Naive B cell (primary cell): ENCODE measurements around the gene AARS2. TPM values are rescaled to one million over a fixed set of nuclear protein-coding genes. Genes with fewer than 3 reads are reported as not detected.
"Not testable (repeated sequence)": the region's sequence is repeated elsewhere in the genome, so short reads cannot be mapped to it uniquely, and the experiment has no call there.

Experiments used
- ATAC-seq, 2 donors: fragments of 150-1000 bp; cut with Tn5 transposase; 2 replicates each; pipeline ENCODE4 v1.10.0; 2021; ENCODE audit warnings: low read depth in 2 of 2, mild to moderate bottlenecking in 2 of 2, moderate library complexity in 2 of 2
- DNase-seq: peaks from one replicate; pipeline ENCODE4 v3.0.0; 2022
- H3K27ac Mint-ChIP-seq, 6 donors: one replicate each; pipeline ENCODE4 v1.8.0; 2020 to 2022; ENCODE audit warnings: mild to moderate bottlenecking in 6 of 6, mixed read lengths in 6 of 6, moderate library complexity in 5 of 6, inconsistent platforms in 2 of 6
- H3K27me3 Mint-ChIP-seq, 3 donors: one replicate each; pipeline ENCODE4 v1.8.0; 2021 to 2022; ENCODE audit warnings: mixed read lengths in 3 of 3, mild to moderate bottlenecking in 1 of 3
- H3K36me3 Mint-ChIP-seq, 2 donors: one replicate each; pipeline ENCODE4 v1.8.0; 2020 to 2022; ENCODE audit warnings: mixed read lengths in 2 of 2, inconsistent platforms in 1 of 2, mild to moderate bottlenecking in 1 of 2
- H3K4me1 Mint-ChIP-seq, 3 donors: one replicate each; pipeline ENCODE4 v1.8.0; 2020 to 2022; ENCODE audit warnings: mixed read lengths in 3 of 3, inconsistent platforms in 1 of 3, mild to moderate bottlenecking in 1 of 3, moderate library complexity in 1 of 3
- H3K4me3 Mint-ChIP-seq, 8 donors: one replicate each; pipeline ENCODE4 v1.8.0; 2020 to 2022; ENCODE audit warnings: mild to moderate bottlenecking in 8 of 8, mixed read lengths in 8 of 8, moderate library complexity in 8 of 8, inconsistent platforms in 2 of 8
- H3K9me3 Mint-ChIP-seq, 7 donors: one replicate each; pipeline ENCODE4 v1.8.0; 2020 to 2022; ENCODE audit warnings: mixed read lengths in 7 of 7, mild to moderate bottlenecking in 5 of 7, inconsistent platforms in 2 of 7, moderate library complexity in 1 of 7
- polyA plus RNA-seq, 6 donors: library from polyadenylated mRNA; unstranded; fragments of 300-500 nt; fragmentation: Illumina TruSeq; gene quantifications; one replicate each; pipeline ENCODE4 v1.2.3, GENCODE V29; 2021; ENCODE audit warnings: low read depth in 6 of 6

Gene AARS2
- polyA plus RNA-seq, 6 donors from 2014 or later = 5.6 to 12.8 (median 7.8) TPM

GRCh38 chr6:44321210-44321609 is 8.1 kb upstream of the AARS2 start:
- H3K36me3 Mint-ChIP-seq = no peaks in the 10 kb centered on the region
- no peak for ATAC-seq
- H3K4me1 Mint-ChIP-seq = no peaks in the 10 kb centered on the region
- no peak overlapping the region for H3K27ac Mint-ChIP-seq
- peaks cover 0 to 15% (median 9%) of the 10 kb centered on the region in 7 donors for H3K9me3 Mint-ChIP-seq
- H3K27me3 Mint-ChIP-seq = peaks cover 13 to 49% (median 34%) of the 10 kb centered on the region in 3 donors
- DNase-seq = no peak
- no peak overlapping the region for H3K4me3 Mint-ChIP-seq

GRCh38 chr6:44317136-44317631 is 4.0 kb upstream of the AARS2 start:
- DNase-seq, H3K27ac Mint-ChIP-seq, H3K36me3 Mint-ChIP-seq, ATAC-seq, H3K4me3 Mint-ChIP-seq: not testable (repeated sequence)
- H3K9me3 Mint-ChIP-seq = peaks cover 0 to 15% (median 9%) of the 10 kb centered on the region in 7 donors
- H3K4me1 Mint-ChIP-seq = peaks cover 5 to 16% (median 14%) of the 10 kb centered on the region in 3 donors
- H3K27me3 Mint-ChIP-seq = peaks cover 9 to 51% (median 34%) of the 10 kb centered on the region in 3 donors

GRCh38 chr6:44316481-44316880 is 3.3 kb upstream of the AARS2 start:
- no peak for DNase-seq
- no peak for ATAC-seq
- peak overlapping the region in 1 of 8 donors; percentile 38 for H3K4me3 Mint-ChIP-seq
- H3K9me3 Mint-ChIP-seq = peaks cover 0 to 15% (median 9%) of the 10 kb centered on the region in 7 donors
- no peak overlapping the region for H3K27ac Mint-ChIP-seq
- peaks cover 11 to 23% (median 21%) of the 10 kb centered on the region in 3 donors for H3K4me1 Mint-ChIP-seq
- H3K27me3 Mint-ChIP-seq = peaks cover 9 to 50% (median 34%) of the 10 kb centered on the region in 3 donors
- no peaks in the 10 kb centered on the region for H3K36me3 Mint-ChIP-seq

- no peak for ATAC-seq
- H3K36me3 Mint-ChIP-seq = no peaks in the 10 kb centered on the region
- H3K9me3 Mint-ChIP-seq = peaks cover 0 to 13% (median 9%) of the 10 kb centered on the region in 7 donors
- peaks cover 11 to 25% (median 22%) of the 10 kb centered on the region in 3 donors for H3K4me1 Mint-ChIP-seq
- no peak for DNase-seq
- no peak overlapping the region for H3K27ac Mint-ChIP-seq
- H3K4me3 Mint-ChIP-seq = peak overlapping the region in 1 of 8 donors; percentile 38
- H3K27me3 Mint-ChIP-seq = peaks cover 9 to 45% (median 34%) of the 10 kb centered on the region in 3 donors
Measured at GRCh38 chr6:44315951-44316350, 2.8 kb upstream of the AARS2 start.

- ATAC-seq (no peak), DNase-seq (no peak)
- H3K27me3 Mint-ChIP-seq = peaks cover 9 to 41% (median 34%) of the 10 kb centered on the region in 3 donors
- no peaks in the 10 kb centered on the region for H3K36me3 Mint-ChIP-seq
- peaks cover 11 to 25% (median 22%) of the 10 kb centered on the region in 3 donors for H3K4me1 Mint-ChIP-seq
- no peak overlapping the region for H3K27ac Mint-ChIP-seq
- peaks cover 0 to 8% (median 5%) of the 10 kb centered on the region in 7 donors for H3K9me3 Mint-ChIP-seq
- peak overlapping the region in 1 of 8 donors; percentile 100 for H3K4me3 Mint-ChIP-seq
Measured at GRCh38 chr6:44315516-44315915, 2.4 kb upstream of the AARS2 start.

- Mint-ChIP-seq H3K4me1 (peaks cover 16 to 25% (median 22%) of the 10 kb centered on the region in 3 donors), H3K27me3 (peaks cover 8 to 32% (median 25%) of the 10 kb centered on the region in 3 donors), H3K27ac (peak overlapping the region in 2 of 6 donors; percentile 11 to 36), H3K4me3 (peak overlapping the region in 3 of 8 donors; percentile 28 to 100 (median 56))
- H3K36me3 Mint-ChIP-seq, ATAC-seq, H3K9me3 Mint-ChIP-seq, DNase-seq: not testable (repeated sequence)
Measured at GRCh38 chr6:44314657-44315056, 1.5 kb upstream of the AARS2 start.

- ATAC-seq (no peak), DNase-seq (no peak)
- peaks cover 17 to 25% (median 22%) of the 10 kb centered on the region in 3 donors for H3K4me1 Mint-ChIP-seq
- peaks cover 0 to 7% (median 0%) of the 10 kb centered on the region in 3 donors for H3K27me3 Mint-ChIP-seq
- peak overlapping the region; percentile 95 to 100 (median 99) for H3K4me3 Mint-ChIP-seq
- H3K9me3 Mint-ChIP-seq = no peaks in the 10 kb centered on the region
- H3K36me3 Mint-ChIP-seq = peaks cover 8 to 16% of the 10 kb centered on the region in 2 donors
- H3K27ac Mint-ChIP-seq = peak overlapping the region in 4 of 6 donors; percentile 43 to 93 (median 73)
Measured at GRCh38 chr6:44311767-44312166, 1.4 kb downstream of the AARS2 start.

GRCh38 chr6:44311304-44311703 is 1.8 kb downstream of the AARS2 start:
- H3K4me1 Mint-ChIP-seq = peaks cover 17 to 25% (median 22%) of the 10 kb centered on the region in 3 donors
- H3K36me3 Mint-ChIP-seq = peaks cover 8 to 16% of the 10 kb centered on the region in 2 donors
- no peaks in the 10 kb centered on the region for H3K9me3 Mint-ChIP-seq
- DNase-seq = no peak
- H3K27me3 Mint-ChIP-seq = peaks cover 0 to 3% (median 0%) of the 10 kb centered on the region in 3 donors
- H3K27ac Mint-ChIP-seq = peak overlapping the region in 2 of 6 donors; percentile 47 to 93
- no peak for ATAC-seq
- H3K4me3 Mint-ChIP-seq = peak overlapping the region; percentile 9 to 100 (median 99)

- Mint-ChIP-seq H3K4me3 (peak overlapping the region in 3 of 8 donors; percentile 3 to 76 (median 67)), H3K36me3 (peaks cover 8 to 16% of the 10 kb centered on the region in 2 donors), H3K9me3 (no peaks in the 10 kb centered on the region), H3K4me1 (peaks cover 17 to 25% (median 22%) of the 10 kb centered on the region in 3 donors), H3K27ac (no peak overlapping the region), H3K27me3 (no peaks in the 10 kb centered on the region)
- DNase-seq (no peak), ATAC-seq (no peak)
Measured at GRCh38 chr6:44310241-44310640, 2.9 kb downstream of the AARS2 start.

GRCh38 chr6:44309631-44310030 is 3.5 kb downstream of the AARS2 start:
- Mint-ChIP-seq H3K4me3 (peak overlapping the region in 1 of 8 donors; percentile 76), H3K9me3 (no peaks in the 10 kb centered on the region), H3K27ac (peak overlapping the region in 1 of 6 donors; percentile 48), H3K27me3 (no peaks in the 10 kb centered on the region), H3K4me1 (peaks cover 17 to 25% (median 22%) of the 10 kb centered on the region in 3 donors), H3K36me3 (peaks cover 8 to 16% of the 10 kb centered on the region in 2 donors)
- DNase-seq (no peak), ATAC-seq (no peak)

GRCh38 chr6:44309092-44309491 is 4.1 kb downstream of the AARS2 start:
- H3K9me3 Mint-ChIP-seq = no peaks in the 10 kb centered on the region
- H3K27ac Mint-ChIP-seq = no peak overlapping the region

GRCh38 chr6:44307217-44307616 is 5.9 kb downstream of the AARS2 start:
- Mint-ChIP-seq H3K36me3 (peaks cover 8 to 23% of the 10 kb centered on the region in 2 donors), H3K9me3 (no peaks in the 10 kb centered on the region), H3K4me1 (peaks cover 8 to 12% (median 9%) of the 10 kb centered on the region in 3 donors), H3K4me3 (no peak overlapping the region), H3K27me3 (no peaks in the 10 kb centered on the region), H3K27ac (no peak overlapping the region)
- DNase-seq = no peak
- ATAC-seq = no peak

More at GRCh38 chr6:44309092-44309491, 4.1 kb downstream of the AARS2 start:
- Mint-ChIP-seq H3K4me1 (peaks cover 17 to 25% (median 22%) of the 10 kb centered on the region in 3 donors), H3K36me3 (peaks cover 8 to 16% of the 10 kb centered on the region in 2 donors), H3K27me3 (no peaks in the 10 kb centered on the region), H3K4me3 (no peak overlapping the region)
- ATAC-seq (no peak), DNase-seq (no peak)

GRCh38 chr6:44306710-44307109 is 6.4 kb downstream of the AARS2 start:
- DNase-seq = no peak
- no peaks in the 10 kb centered on the region for H3K27me3 Mint-ChIP-seq
- no peak overlapping the region for H3K4me3 Mint-ChIP-seq
- H3K4me1 Mint-ChIP-seq = peaks cover 3 to 9% (median 4%) of the 10 kb centered on the region in 3 donors
- ATAC-seq = no peak
- H3K27ac Mint-ChIP-seq = peak overlapping the region in 1 of 6 donors; percentile 41
- H3K9me3 Mint-ChIP-seq = no peaks in the 10 kb centered on the region
- peaks cover 8 to 27% of the 10 kb centered on the region in 2 donors for H3K36me3 Mint-ChIP-seq

GRCh38 chr6:44305200-44305725 is 7.9 kb downstream of the AARS2 start:
- no peak overlapping the region for H3K4me3 Mint-ChIP-seq
- peaks cover 0 to 7% (median 5%) of the 10 kb centered on the region in 3 donors for H3K4me1 Mint-ChIP-seq

More at GRCh38 chr6:44305200-44305725, 7.9 kb downstream of the AARS2 start:
- Mint-ChIP-seq H3K9me3 (no peaks in the 10 kb centered on the region), H3K27ac (peak overlapping the region in 2 of 6 donors; percentile 24 to 53), H3K36me3 (peaks cover 8 to 37% of the 10 kb centered on the region in 2 donors), H3K27me3 (no peaks in the 10 kb centered on the region)
- ATAC-seq = no peak
- no peak for DNase-seq
